ENCODE measurements around the gene GLRX5. TPM values are rescaled to one million over a fixed set of nuclear protein-coding genes. Genes with fewer than 3 reads are reported as not detected.

Gene GLRX5
- total RNA-seq, 1 experiment from 2014 or later: 62.2 TPM

DNA sequence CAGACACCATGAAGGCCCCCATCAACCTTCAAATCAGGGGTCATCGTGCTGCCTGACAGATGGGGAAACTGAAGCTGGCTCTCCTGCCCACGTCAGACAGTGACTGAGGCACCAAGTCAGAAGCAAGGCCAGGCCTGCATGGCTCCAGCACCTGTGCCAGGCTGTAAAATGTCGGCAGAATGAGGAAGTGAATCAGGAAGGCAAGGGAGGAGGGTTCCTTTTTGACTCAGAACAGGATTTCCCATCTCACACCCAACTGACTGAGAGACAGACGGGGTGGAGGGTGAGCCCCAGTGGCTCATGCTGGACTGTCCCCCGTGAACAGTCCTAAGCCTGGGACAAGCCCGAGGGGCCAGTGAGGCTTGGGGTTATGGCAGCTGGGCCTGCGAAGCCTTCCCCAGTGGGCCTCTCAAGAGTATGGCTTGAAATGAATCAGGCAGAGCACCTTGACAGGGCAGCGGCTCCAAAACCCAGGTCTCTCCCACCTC lies 39.3 kb upstream of the GLRX5 start:
- no peak overlapping the region for H2BK5ac ChIP-seq (ENCODE audit: insufficient read length, low read length)
- no CpG with 5 or more reads among the region's 8 CpGs for WGBS (ENCODE audit: extremely low coverage, insufficient read length, low lambda C conversion rate)
- no peaks in the 10 kb centered on the region for H3K4me1 ChIP-seq (ENCODE audit: insufficient read depth, low read length)
- TF ChIP-seq, protein P1, sequence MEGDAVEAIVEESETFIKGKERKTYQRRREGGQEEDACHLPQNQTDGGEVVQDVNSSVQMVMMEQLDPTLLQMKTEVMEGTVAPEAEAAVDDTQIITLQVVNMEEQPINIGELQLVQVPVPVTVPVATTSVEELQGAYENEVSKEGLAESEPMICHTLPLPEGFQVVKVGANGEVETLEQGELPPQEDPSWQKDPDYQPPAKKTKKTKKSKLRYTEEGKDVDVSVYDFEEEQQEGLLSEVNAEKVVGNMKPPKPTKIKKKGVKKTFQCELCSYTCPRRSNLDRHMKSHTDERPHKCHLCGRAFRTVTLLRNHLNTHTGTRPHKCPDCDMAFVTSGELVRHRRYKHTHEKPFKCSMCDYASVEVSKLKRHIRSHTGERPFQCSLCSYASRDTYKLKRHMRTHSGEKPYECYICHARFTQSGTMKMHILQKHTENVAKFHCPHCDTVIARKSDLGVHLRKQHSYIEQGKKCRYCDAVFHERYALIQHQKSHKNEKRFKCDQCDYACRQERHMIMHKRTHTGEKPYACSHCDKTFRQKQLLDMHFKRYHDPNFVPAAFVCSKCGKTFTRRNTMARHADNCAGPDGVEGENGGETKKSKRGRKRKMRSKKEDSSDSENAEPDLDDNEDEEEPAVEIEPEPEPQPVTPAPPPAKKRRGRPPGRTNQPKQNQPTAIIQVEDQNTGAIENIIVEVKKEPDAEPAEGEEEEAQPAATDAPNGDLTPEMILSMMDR (conservative IDR thresholded peaks at IDR 0.05): no peak
- no peak overlapping the region for H3K18ac ChIP-seq (ENCODE audit: insufficient read length, low read depth, low read length)
- no peak overlapping the region for H2BK12ac ChIP-seq (ENCODE audit: insufficient read length, low read depth, low read length)
- H3K27me3 Mint-ChIP-seq (ENCODE audit: low read depth): no peaks in the 10 kb centered on the region; the same call in 1 of the 2 replicates
- H3K79me1 ChIP-seq (ENCODE audit: insufficient read depth, low read depth, low read length, poor library complexity, severe bottlenecking): no peaks in the 10 kb centered on the region
- no peaks in the 10 kb centered on the region for H3K9me3 ChIP-seq (ENCODE audit: control insufficient read depth, low read depth, low read length)
- no peak overlapping the region for H4K91ac ChIP-seq (ENCODE audit: insufficient read length, low read depth, low read length)
- H3K4me3 Mint-ChIP-seq: no peak overlapping the region
- H3K14ac ChIP-seq (ENCODE audit: insufficient read depth, low read length): no peak overlapping the region; the same call in 1 of the 2 replicates
- no peak overlapping the region for H3K56ac ChIP-seq (ENCODE audit: insufficient read length, low read depth, low read length)
- no peak for DNase-seq
- no peak overlapping the region for H3K23ac ChIP-seq (ENCODE audit: insufficient read length, low read depth, low read length)
- H3K27ac Mint-ChIP-seq: no peak overlapping the region; a peak in 1 of 7 replicates
- H3T11ph ChIP-seq (ENCODE audit: low read length): no peak overlapping the region
- H4K20me1 ChIP-seq (ENCODE audit: control insufficient read depth, insufficient read depth, insufficient read length): no peaks in the 10 kb centered on the region
- H2AFZ ChIP-seq (ENCODE audit: low read length): no peak overlapping the region
- H3K4me1 Mint-ChIP-seq: peaks cover 1 to 6% of the 10 kb centered on the region in 2 experiments
- H3K4me2 ChIP-seq (ENCODE audit: insufficient read depth, insufficient read length, low read length): no peak overlapping the region
- no peak overlapping the region for H2BK120ac ChIP-seq (ENCODE audit: low read depth, low read length, poor library complexity, severe bottlenecking)
- H3K36me3 Mint-ChIP-seq (ENCODE audit: insufficient read depth in 1 of 3, low read depth in 3 of 3): no peaks in the 10 kb centered on the region
- no peaks in the 10 kb centered on the region for H3K23me2 ChIP-seq (ENCODE audit: insufficient read length, low read depth, low read length, poor library complexity, severe bottlenecking)
- no peak overlapping the region for H3K27ac ChIP-seq (ENCODE audit: insufficient read length, low read depth, low read length)
- H2AK5ac ChIP-seq (ENCODE audit: insufficient read length, low read length): no peak overlapping the region
- H2BK15ac ChIP-seq (ENCODE audit: low read depth, low read length): no peak overlapping the region
- H3K9ac ChIP-seq (ENCODE audit: extremely low read depth, insufficient read length, low read length): no peak overlapping the region
- no peaks in the 10 kb centered on the region for H3K79me2 ChIP-seq (ENCODE audit: insufficient read depth, low read length)
- no peaks in the 10 kb centered on the region for H3K27me3 ChIP-seq (ENCODE audit: insufficient read depth, low read length)
- no peak overlapping the region for H2BK20ac ChIP-seq (ENCODE audit: low read depth, low read length, poor library complexity, severe bottlenecking)
- no peak overlapping the region for H3K4ac ChIP-seq (ENCODE audit: low read depth, low read length)
- H4K5ac ChIP-seq (ENCODE audit: insufficient read length, low read depth, low read length): no peak overlapping the region
- peaks cover 0 to 3% of the 10 kb centered on the region in 2 experiments; a peak in 1 of 5 replicates for H3K9me3 Mint-ChIP-seq
- no peak overlapping the region for H4K8ac ChIP-seq (replicated peaks; ENCODE audit: insufficient read length, low read depth, low read length)
